ENCODE measurements around the gene PLEKHA6.

PLEKHA6 gene

GRCh38 chr1:204286315-204286714, 73.4 kb downstream of the PLEKHA6 start:
- H3K9ac ChIP-seq (ENCODE audit: low read length), result no peak overlapping the region
- no peaks in the 10 kb centered on the region for H3K27me3 ChIP-seq (ENCODE audit: control insufficient read depth, insufficient read depth, low read length)
- no peak overlapping the region for H3K4me3 ChIP-seq (ENCODE audit: low read length)
- H3K27ac ChIP-seq (ENCODE audit: low read length), result no peak overlapping the region
- no peaks in the 10 kb centered on the region for H3K9me3 ChIP-seq (ENCODE audit: control insufficient read depth, low read depth, low read length)
- H3K36me3 ChIP-seq (ENCODE audit: control insufficient read depth, low read depth, low read length), result no peaks in the 10 kb centered on the region
- peaks cover 24% of the 10 kb centered on the region for H3K4me1 ChIP-seq (ENCODE audit: control insufficient read depth, low read depth, low read length)

- Histone ChIP-seq H3K9ac (ENCODE audit: low read length) (no peak overlapping the region), H3K4me1 (ENCODE audit: control insufficient read depth, low read depth, low read length) (peaks cover 24% of the 10 kb centered on the region), H3K9me3 (ENCODE audit: control insufficient read depth, low read depth, low read length) (no peaks in the 10 kb centered on the region), H3K27ac (ENCODE audit: low read length) (no peak overlapping the region), H3K4me3 (ENCODE audit: low read length) (no peak overlapping the region), H3K36me3 (ENCODE audit: control insufficient read depth, low read depth, low read length) (no peaks in the 10 kb centered on the region), H3K27me3 (ENCODE audit: control insufficient read depth, insufficient read depth, low read length) (no peaks in the 10 kb centered on the region)
These were observed 74.1 kb downstream of the PLEKHA6 start for GRCh38 chr1:204285436-204286305.

GRCh38 chr1:204284929-204285328, 74.8 kb downstream of the PLEKHA6 start:
- Histone ChIP-seq H3K9me3 (ENCODE audit: control insufficient read depth, low read depth, low read length) (no peaks in the 10 kb centered on the region), H3K27ac (ENCODE audit: low read length) (no peak overlapping the region), H3K27me3 (ENCODE audit: control insufficient read depth, insufficient read depth, low read length) (no peaks in the 10 kb centered on the region), H3K4me3 (ENCODE audit: low read length) (no peak overlapping the region), H3K36me3 (ENCODE audit: control insufficient read depth, low read depth, low read length) (no peaks in the 10 kb centered on the region), H3K9ac (ENCODE audit: low read length) (no peak overlapping the region), H3K4me1 (ENCODE audit: control insufficient read depth, low read depth, low read length) (peaks cover 24% of the 10 kb centered on the region)

- H3K9me3 ChIP-seq (ENCODE audit: control insufficient read depth, low read depth, low read length), result no peaks in the 10 kb centered on the region
- no peaks in the 10 kb centered on the region for H3K27me3 ChIP-seq (ENCODE audit: control insufficient read depth, insufficient read depth, low read length)
- H3K9ac ChIP-seq (ENCODE audit: low read length), result no peak overlapping the region
- H3K4me1 ChIP-seq (ENCODE audit: control insufficient read depth, low read depth, low read length), result peaks cover 22% of the 10 kb centered on the region
- no peak overlapping the region for H3K4me3 ChIP-seq (ENCODE audit: low read length)
- H3K36me3 ChIP-seq (ENCODE audit: control insufficient read depth, low read depth, low read length), result no peaks in the 10 kb centered on the region
- no peak overlapping the region for H3K27ac ChIP-seq (ENCODE audit: low read length)
These were observed 75.7 kb downstream of the PLEKHA6 start for GRCh38 chr1:204283711-204284651.

GRCh38 chr1:204282761-204283221, 76.9 kb downstream of the PLEKHA6 start:
- Histone ChIP-seq H3K4me1 (ENCODE audit: control insufficient read depth, low read depth, low read length) (peaks cover 12% of the 10 kb centered on the region), H3K27ac (ENCODE audit: low read length) (no peak overlapping the region), H3K9ac (ENCODE audit: low read length) (no peak overlapping the region), H3K36me3 (ENCODE audit: control insufficient read depth, low read depth, low read length) (no peaks in the 10 kb centered on the region), H3K27me3 (ENCODE audit: control insufficient read depth, insufficient read depth, low read length) (no peaks in the 10 kb centered on the region), H3K4me3 (ENCODE audit: low read length) (no peak overlapping the region), H3K9me3 (ENCODE audit: control insufficient read depth, low read depth, low read length) (no peaks in the 10 kb centered on the region)

- H3K4me1 ChIP-seq (ENCODE audit: control insufficient read depth, low read depth, low read length), result peaks cover 6% of the 10 kb centered on the region
- H3K27ac ChIP-seq (ENCODE audit: low read length), result no peak overlapping the region
- H3K27me3 ChIP-seq (ENCODE audit: control insufficient read depth, insufficient read depth, low read length), result no peaks in the 10 kb centered on the region
These were observed 79.4 kb downstream of the PLEKHA6 start for GRCh38 chr1:204280099-204280961.

GRCh38 chr1:204278958-204279357, 80.8 kb downstream of the PLEKHA6 start:
- no peak overlapping the region for H3K27ac ChIP-seq (ENCODE audit: low read length)
- H3K9me3 ChIP-seq (ENCODE audit: control insufficient read depth, low read depth, low read length), result no peaks in the 10 kb centered on the region
- H3K4me3 ChIP-seq (ENCODE audit: low read length), result no peak overlapping the region
- no peaks in the 10 kb centered on the region for H3K36me3 ChIP-seq (ENCODE audit: control insufficient read depth, low read depth, low read length)
- no peaks in the 10 kb centered on the region for H3K27me3 ChIP-seq (ENCODE audit: control insufficient read depth, insufficient read depth, low read length)
- H3K9ac ChIP-seq (ENCODE audit: low read length), result no peak overlapping the region
- peaks cover 6% of the 10 kb centered on the region for H3K4me1 ChIP-seq (ENCODE audit: control insufficient read depth, low read depth, low read length)

More at GRCh38 chr1:204280099-204280961, 79.4 kb downstream of the PLEKHA6 start:
- Histone ChIP-seq H3K36me3 (ENCODE audit: control insufficient read depth, low read depth, low read length) (no peaks in the 10 kb centered on the region), H3K9me3 (ENCODE audit: control insufficient read depth, low read depth, low read length) (no peaks in the 10 kb centered on the region), H3K9ac (ENCODE audit: low read length) (no peak overlapping the region), H3K4me3 (ENCODE audit: low read length) (no peak overlapping the region)

GRCh38 chr1:204278251-204278650, 81.5 kb downstream of the PLEKHA6 start:
- H3K9ac ChIP-seq (ENCODE audit: low read length), result no peak overlapping the region
- H3K9me3 ChIP-seq (ENCODE audit: control insufficient read depth, low read depth, low read length), result no peaks in the 10 kb centered on the region
- no peaks in the 10 kb centered on the region for H3K27me3 ChIP-seq (ENCODE audit: control insufficient read depth, insufficient read depth, low read length)
- no peak overlapping the region for H3K27ac ChIP-seq (ENCODE audit: low read length)
- H3K36me3 ChIP-seq (ENCODE audit: control insufficient read depth, low read depth, low read length), result no peaks in the 10 kb centered on the region
- no peak overlapping the region for H3K4me3 ChIP-seq (ENCODE audit: low read length)
- peaks cover 6% of the 10 kb centered on the region for H3K4me1 ChIP-seq (ENCODE audit: control insufficient read depth, low read depth, low read length)

- Histone ChIP-seq H3K4me1 (ENCODE audit: control insufficient read depth, low read depth, low read length) (peaks cover 6% of the 10 kb centered on the region), H3K27me3 (ENCODE audit: control insufficient read depth, insufficient read depth, low read length) (no peaks in the 10 kb centered on the region), H3K9me3 (ENCODE audit: control insufficient read depth, low read depth, low read length) (no peaks in the 10 kb centered on the region), H3K36me3 (ENCODE audit: control insufficient read depth, low read depth, low read length) (no peaks in the 10 kb centered on the region), H3K27ac (ENCODE audit: low read length) (no peak overlapping the region), H3K9ac (ENCODE audit: low read length) (no peak overlapping the region), H3K4me3 (ENCODE audit: low read length) (no peak overlapping the region)
These were observed 82.0 kb downstream of the PLEKHA6 start for GRCh38 chr1:204277563-204278219.

GRCh38 chr1:204275695-204276370, 83.9 kb downstream of the PLEKHA6 start:
- Histone ChIP-seq H3K27ac (ENCODE audit: low read length) (no peak overlapping the region), H3K27me3 (ENCODE audit: control insufficient read depth, insufficient read depth, low read length) (no peaks in the 10 kb centered on the region), H3K4me3 (ENCODE audit: low read length) (no peak overlapping the region), H3K4me1 (ENCODE audit: control insufficient read depth, low read depth, low read length) (peaks cover 6% of the 10 kb centered on the region), H3K9ac (ENCODE audit: low read length) (no peak overlapping the region), H3K9me3 (ENCODE audit: control insufficient read depth, low read depth, low read length) (no peaks in the 10 kb centered on the region), H3K36me3 (ENCODE audit: control insufficient read depth, low read depth, low read length) (peaks cover 1% of the 10 kb centered on the region)
